Measurements from ENCODE around the gene ITGAL. TPM values are rescaled to one million over a fixed set of nuclear protein-coding genes. Genes with fewer than 3 reads are reported as not detected.

ITGAL gene
- total and polyA plus RNA-seq, 2 of the 13 experiments (the other 11 are each of a cell fraction or from before 2014, with no cell fraction given) = 0.86 to 1.2 TPM

GRCh38 chr16:30521873-30522641, 49.5 kb downstream of the ITGAL start (continued):
- TF ChIP-seq RCOR2 (CRISPR knock-in tag; IDR thresholded peaks at IDR 0.05) (no peak; the same call in 1 of the 2 replicates), SRY (CRISPR knock-in tag; IDR thresholded peaks at IDR 0.05) (peak; percentile 79), PCBP1 (IDR thresholded peaks at IDR 0.05; ENCODE audit: borderline replicate concordance, low read depth, low read length) (no peak), MAFK (conservative IDR thresholded peaks at IDR 0.05 in 1 of 2, IDR thresholded peaks at IDR 0.05 in 1 of 2; ENCODE audit: low read length in 2 of 2) (no peak), TMF1 (CRISPR knock-in tag; IDR thresholded peaks at IDR 0.05; ENCODE audit: low read depth) (peak; percentile 21; the same call in 1 of the 2 replicates), PAXIP1 (CRISPR knock-in tag; conservative IDR thresholded peaks at IDR 0.05) (peak; percentile 79), NFKB2 (CRISPR knock-in tag; IDR thresholded peaks at IDR 0.05; ENCODE audit: borderline replicate concordance) (0 out of 2 replicates have a peak, but pooled peaks have one; percentile 42), ZNF770 (CRISPR knock-in tag; IDR thresholded peaks at IDR 0.05) (no peak), USF2 (IDR thresholded peaks at IDR 0.05; ENCODE audit: low read depth, low read length) (no peak), USF2 (CRISPR knock-in tag; IDR thresholded peaks at IDR 0.05; ENCODE audit: borderline replicate concordance) (no peak), TSC22D2 (CRISPR knock-in tag; IDR thresholded peaks at IDR 0.05; ENCODE audit: borderline replicate concordance) (no peak), ZNF574 (CRISPR knock-in tag; IDR thresholded peaks at IDR 0.05) (peak; percentile 76), POLR2AphosphoS5 (IDR thresholded peaks at IDR 0.05; ENCODE audit: low read depth, low read length) (no peak), TFDP2 (CRISPR knock-in tag; IDR thresholded peaks at IDR 0.05) (peak; percentile 31; the same call in 1 of the 2 replicates), HNRNPH1 (optimal IDR thresholded peaks at IDR 0.05; ENCODE audit: low read depth, low read length) (no peak), ZNF607 (CRISPR knock-in tag; IDR thresholded peaks at IDR 0.05; ENCODE audit: borderline replicate concordance) (peak; percentile 69; the same call in 1 of the 2 replicates)
